ENCODE measurements around the gene C19orf18.

The C19orf18 gene

DNA sequence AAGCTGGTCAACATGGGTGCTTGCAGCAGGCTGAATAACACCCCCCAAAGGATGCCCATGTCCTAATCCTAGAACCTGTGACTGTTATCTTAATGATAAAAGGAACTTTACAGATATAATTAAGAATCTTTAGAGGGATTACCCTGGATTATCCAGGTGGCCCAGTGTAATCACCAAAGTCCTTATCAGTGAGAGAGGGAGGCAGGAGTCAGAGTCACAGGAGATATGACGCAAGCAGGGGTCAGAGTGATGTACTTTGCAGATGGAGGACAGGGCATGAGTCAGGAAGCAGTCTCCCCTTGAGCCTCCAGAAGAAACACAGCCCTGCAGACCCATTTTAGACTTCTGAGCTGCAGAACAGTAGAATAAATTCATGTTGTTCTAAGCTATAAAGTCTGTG lies 18.5 kb upstream of the C19orf18 start:
- H3K4me3 ChIP-seq (ENCODE audit: low read length) = no peak overlapping the region
- no peak for TF ChIP-seq ZNF274 (IDR thresholded peaks at IDR 0.05; ENCODE audit: low read depth, low read length)

- TF ChIP-seq ZNF274 (IDR thresholded peaks at IDR 0.05; ENCODE audit: low read depth, low read length) = peak; percentile 100
- H3K4me3 ChIP-seq (ENCODE audit: low read length) = no peak overlapping the region
Observed at GRCh38 chr19:57978586-57979289, 4.4 kb upstream of the C19orf18 start.

DNA sequence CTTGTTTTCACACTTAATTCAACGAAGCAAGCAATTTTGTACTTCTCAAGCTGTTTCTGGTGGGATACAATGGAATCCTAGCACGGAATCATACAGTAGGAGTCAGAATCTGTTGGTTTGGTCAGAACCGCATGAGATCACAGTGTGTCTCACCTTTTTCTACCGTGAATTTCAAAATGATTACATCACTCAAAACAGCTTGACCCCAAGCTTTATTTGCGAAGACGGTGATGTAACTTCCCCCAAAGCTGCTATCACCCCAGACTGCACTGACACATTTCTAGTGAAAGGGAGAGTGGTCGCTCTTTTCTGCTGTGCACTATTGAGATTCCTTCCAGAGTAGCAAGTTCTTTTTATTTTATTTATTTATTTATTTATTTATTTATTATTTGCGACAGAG lies 9.6 kb downstream of the C19orf18 start:
- H3K4me3 ChIP-seq (ENCODE audit: low read length) = no peak overlapping the region
- TF ChIP-seq ZNF274 (IDR thresholded peaks at IDR 0.05; ENCODE audit: low read depth, low read length) = no peak

- no peak for TF ChIP-seq ZNF274 (IDR thresholded peaks at IDR 0.05; ENCODE audit: low read depth, low read length)
- no peak overlapping the region for H3K4me3 ChIP-seq (ENCODE audit: low read length)
Observed at GRCh38 chr19:57961785-57962184, 12.5 kb downstream of the C19orf18 start.

- no peak for TF ChIP-seq ZNF274 (IDR thresholded peaks at IDR 0.05; ENCODE audit: low read depth, low read length)
- H3K4me3 ChIP-seq (ENCODE audit: low read length) = no peak overlapping the region
Observed at GRCh38 chr19:57954996-57955395, 19.3 kb downstream of the C19orf18 start.

DNA sequence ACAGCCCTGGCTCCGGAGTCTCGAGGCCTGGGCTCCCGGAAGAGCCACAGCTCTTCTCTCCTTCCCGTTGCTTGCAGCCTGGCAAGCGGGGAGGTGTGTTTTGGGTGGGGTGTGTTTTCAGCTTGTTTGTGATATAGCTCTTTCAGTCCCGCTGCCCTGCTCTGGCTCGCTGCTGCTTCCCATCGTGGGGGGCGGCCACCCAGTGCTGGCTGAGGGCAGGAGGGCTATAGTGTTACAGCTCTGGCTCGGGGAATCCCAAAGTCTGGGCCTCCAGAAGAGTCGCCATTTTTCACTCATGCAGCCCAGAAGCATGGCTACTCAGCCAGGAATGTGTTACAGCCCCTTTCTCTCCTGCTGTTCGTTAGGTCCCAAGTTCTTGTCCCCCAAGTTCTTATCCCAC lies 24.6 kb downstream of the C19orf18 start:
- no peak overlapping the region for H3K4me3 ChIP-seq (ENCODE audit: low read length)
- TF ChIP-seq ZNF274 (IDR thresholded peaks at IDR 0.05; ENCODE audit: low read depth, low read length) = no peak

DNA sequence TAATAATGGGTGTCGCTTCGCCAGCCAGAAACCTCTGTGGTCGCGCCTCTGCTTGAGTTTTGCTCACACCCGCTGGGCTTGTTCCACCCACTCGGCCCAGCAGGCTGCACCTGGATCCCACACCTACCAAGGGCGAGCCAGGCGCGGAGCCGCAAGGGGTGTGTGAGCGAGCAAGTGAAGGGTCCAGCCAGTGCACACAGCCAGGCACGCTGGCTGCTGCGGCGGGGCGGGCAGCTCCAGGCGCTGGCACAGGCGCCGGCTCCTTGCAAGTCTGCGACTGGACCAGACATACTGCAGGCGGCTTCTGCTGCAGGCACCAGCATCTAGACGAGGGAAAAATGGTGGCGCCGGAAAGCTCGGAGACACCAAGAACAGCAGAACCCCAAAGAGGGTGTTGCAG lies 25.0 kb downstream of the C19orf18 start:
- no peak for TF ChIP-seq ZNF274 (IDR thresholded peaks at IDR 0.05; ENCODE audit: low read depth, low read length)
- no peak overlapping the region for H3K4me3 ChIP-seq (ENCODE audit: low read length)

GRCh38 chr19:57947419-57948134 lies 26.8 kb downstream of the C19orf18 start, which contains the start of gene ZNF256:
TSS of gene ZNF256 (minus strand) at chr19:57947706. CDS start at chr19:57947474, 232 bp downstream.
- TF ChIP-seq ZNF274 (IDR thresholded peaks at IDR 0.05; ENCODE audit: low read depth, low read length) = no peak
- H3K4me3 ChIP-seq (ENCODE audit: low read length) = peak within 1 kb of the TSS; percentile 86

GRCh38 chr19:57947088-57947418 lies 27.3 kb downstream of the C19orf18 start:
- peak overlapping the region; percentile 86 for H3K4me3 ChIP-seq (ENCODE audit: low read length)
- TF ChIP-seq ZNF274 (IDR thresholded peaks at IDR 0.05; ENCODE audit: low read depth, low read length) = no peak

GRCh38 chr19:57946316-57946715 lies 28.0 kb downstream of the C19orf18 start:
- H3K4me3 ChIP-seq (ENCODE audit: low read length) = peak overlapping the region; percentile 86
- TF ChIP-seq ZNF274 (IDR thresholded peaks at IDR 0.05; ENCODE audit: low read depth, low read length) = no peak

DNA sequence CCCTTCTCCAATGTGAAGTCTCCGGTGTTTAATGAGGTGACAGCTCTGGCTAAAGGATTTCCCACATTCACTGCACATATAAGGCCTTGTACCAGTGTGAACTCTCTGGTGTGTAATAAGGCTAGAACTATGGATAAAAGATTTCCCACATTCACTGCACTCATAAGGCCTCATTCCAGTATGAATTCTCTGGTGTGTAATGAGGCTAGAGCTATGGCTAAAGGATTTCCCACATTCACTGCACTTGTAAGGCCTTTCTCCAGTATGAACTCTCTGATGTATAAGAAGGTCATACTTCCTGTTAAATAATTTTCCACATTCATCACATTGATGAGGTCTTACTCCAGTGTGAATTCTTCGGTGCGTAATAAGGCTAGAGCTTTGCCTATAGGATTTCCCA lies 32.7 kb downstream of the C19orf18 start:
- TF ChIP-seq ZNF274 (IDR thresholded peaks at IDR 0.05; ENCODE audit: low read depth, low read length) = peak; percentile 37; the same call in 1 of the 2 replicates
- H3K4me3 ChIP-seq (ENCODE audit: low read length) = no peak overlapping the region

DNA sequence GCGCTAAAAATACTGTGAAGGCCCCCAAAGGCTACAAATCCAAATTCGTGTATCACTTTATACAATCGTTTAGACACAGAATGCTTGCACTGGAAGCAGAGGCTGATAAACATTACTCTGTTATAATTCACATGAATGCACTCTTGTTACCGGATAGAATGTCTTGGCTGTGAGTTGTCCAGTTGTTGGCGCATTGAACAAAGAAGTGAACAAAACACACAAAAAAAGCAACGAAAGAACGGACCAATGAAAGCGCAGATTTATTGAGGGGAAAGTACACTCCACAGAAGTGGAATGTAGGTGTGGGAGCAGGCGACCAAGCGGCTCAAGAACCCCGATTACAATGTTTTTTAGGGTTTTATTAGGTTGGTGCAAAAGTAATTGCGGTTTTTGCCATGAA lies 38.6 kb downstream of the C19orf18 start:
- H3K4me3 ChIP-seq (ENCODE audit: low read length) = no peak overlapping the region
- TF ChIP-seq ZNF274 (IDR thresholded peaks at IDR 0.05; ENCODE audit: low read depth, low read length) = no peak

DNA sequence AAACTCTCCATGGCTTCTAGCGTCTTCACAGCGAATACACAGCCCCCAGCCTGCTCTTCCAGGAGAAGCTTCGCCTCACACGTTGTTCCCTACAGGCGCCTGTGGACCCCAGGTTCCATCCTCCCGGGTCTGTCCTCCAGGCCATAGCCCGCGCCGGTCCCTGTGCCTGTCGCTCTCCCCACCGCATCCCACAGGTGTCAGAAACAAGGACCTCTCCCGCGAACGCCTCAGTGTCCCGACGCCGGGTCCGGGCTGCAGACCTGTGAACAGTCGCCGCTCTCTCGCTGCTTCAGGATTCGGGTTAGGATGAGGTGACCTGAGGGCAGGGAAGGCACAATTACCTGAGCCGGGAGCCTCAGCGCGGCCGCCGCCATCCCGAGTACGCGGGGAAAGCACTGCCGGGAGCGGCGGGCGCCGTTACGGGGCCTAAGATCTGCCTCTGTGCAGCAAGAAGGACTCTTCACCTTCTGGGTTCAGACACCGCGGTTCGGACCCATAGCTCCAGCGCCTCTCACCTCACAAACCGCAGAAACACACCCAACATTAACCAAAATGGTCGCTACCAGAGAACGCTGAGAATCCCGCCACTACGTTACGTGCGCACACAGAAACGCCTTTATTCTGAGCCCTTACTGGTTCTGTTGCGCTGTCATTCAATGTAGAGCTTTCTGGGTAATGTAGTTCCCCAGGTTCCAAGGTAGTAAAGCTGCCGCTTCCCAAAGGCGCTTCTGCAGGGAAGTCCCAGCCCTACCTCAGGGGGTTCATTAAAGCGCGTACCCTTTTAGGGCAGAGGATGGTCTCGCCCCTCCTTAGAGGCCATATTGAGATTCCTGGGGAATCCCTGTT lies 39.3 kb downstream of the C19orf18 start, which contains the start of gene ZNF418:
ZNF418 (minus strand) TSS at position 583 of the 846 bp plus-strand sequence. CDS start 1,580 bp downstream, outside the sequence.
- H3K4me3 ChIP-seq (ENCODE audit: low read length) = peak within 1 kb of the TSS; percentile 74; the same call in 1 of the 2 replicates
- TF ChIP-seq ZNF274 (IDR thresholded peaks at IDR 0.05; ENCODE audit: low read depth, low read length) = no peak

- TF ChIP-seq ZNF274 (IDR thresholded peaks at IDR 0.05; ENCODE audit: low read depth, low read length) = no peak
- H3K4me3 ChIP-seq (ENCODE audit: low read length) = no peak overlapping the region
Observed at GRCh38 chr19:57927587-57927986, 46.7 kb downstream of the C19orf18 start.

DNA sequence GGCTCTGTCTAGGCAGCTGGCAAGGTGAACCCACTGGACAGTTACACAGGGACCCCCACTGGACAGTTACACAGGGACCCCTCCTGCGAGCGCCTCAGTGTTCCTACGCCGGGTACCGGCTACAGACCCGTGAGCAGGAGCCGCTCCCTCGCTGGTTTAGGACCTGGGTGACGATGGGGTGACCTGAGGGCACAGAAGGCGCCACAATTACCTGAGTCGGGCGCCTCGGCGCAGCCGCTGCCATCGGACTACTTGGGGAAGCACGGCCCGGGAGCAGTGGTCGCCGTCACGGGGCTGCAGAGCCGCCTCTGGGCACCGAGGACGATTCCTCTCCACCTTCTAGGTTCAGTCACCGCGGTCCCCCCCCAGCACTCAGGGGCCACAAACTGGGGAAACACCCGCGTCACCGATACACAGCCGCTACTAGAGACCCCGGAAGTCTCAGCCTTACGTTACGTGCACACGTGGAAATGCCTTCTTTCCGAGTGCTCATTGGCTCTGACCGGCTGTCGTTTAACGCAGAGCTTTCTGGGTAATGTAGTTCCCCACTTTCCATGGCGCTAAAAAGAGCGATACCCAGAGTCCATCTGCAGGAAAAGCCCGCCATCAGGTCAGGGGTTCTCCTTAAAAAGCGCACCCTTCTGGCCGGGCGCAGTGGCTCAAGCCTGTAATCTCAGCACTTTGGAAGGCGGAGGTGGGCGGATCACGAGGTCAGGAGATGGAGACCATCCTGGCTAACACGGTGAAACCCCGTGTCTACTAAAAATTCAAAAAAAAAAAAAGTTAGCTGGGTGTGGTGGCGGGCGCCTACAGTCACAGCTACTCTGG lies 58.0 kb downstream of the C19orf18 start, which contains the start of gene ZNF417:
ZNF417 (minus strand) TSS at position 425 of the 828 bp plus-strand sequence; CDS start at position 244, 181 bp downstream.
- peak within 1 kb of the TSS; percentile 95 for H3K4me3 ChIP-seq (ENCODE audit: low read length)
